SHP77 treated with DMSO at 0.1 percent for 48 hours (cell line): Measurements from ENCODE around the gene CXCL16.

Source experiments
- DNase-seq: peaks from one replicate; lab custom pipeline; 2025; lab: John Stamatoyannopoulos, UW

The CXCL16 gene, protein sequence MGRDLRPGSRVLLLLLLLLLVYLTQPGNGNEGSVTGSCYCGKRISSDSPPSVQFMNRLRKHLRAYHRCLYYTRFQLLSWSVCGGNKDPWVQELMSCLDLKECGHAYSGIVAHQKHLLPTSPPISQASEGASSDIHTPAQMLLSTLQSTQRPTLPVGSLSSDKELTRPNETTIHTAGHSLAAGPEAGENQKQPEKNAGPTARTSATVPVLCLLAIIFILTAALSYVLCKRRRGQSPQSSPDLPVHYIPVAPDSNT

DNA sequence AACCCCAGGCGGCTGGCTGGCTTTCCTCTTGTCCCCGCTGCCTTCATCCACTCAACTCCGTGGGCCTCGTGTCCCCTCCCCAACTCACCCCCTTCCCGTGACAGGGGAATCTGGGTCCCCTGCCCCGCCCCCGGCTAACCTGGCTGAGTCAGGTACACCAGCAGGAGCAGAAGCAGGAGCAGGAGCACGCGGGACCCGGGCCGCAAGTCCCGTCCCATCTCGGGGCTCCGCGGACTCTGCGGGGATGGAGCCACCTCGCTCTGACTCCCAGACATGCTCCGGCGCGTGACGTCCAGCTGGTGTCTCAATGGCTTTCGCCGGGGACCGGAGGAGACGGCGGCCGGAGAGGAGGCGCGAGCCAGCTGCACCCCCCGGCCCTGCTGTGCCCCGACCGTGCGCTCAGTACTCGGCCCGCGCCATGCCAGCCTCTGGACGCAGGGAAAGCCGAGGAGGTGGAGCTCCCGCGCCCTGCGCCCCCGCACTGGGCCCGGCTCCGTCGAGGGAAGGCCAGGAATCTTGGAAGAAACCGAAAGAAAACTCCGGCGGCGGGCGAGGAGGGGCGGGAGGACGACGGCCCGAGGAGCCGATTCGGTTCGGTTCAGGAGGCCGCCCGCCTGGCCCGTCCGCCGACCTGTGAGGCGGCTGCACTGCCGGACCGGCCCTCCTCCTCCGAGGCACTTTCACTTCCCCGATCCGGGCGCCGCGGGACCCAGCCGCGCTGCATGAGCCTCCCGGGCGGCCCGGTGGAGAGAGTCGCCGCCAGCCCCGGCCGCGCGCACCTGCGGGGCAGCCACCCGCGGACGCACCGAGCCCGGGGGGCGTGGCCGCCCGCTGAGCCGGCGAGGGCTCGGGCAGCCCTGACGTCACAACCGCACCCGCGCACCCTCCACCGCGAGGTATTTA is at the start of gene CXCL16, which contains the start of gene ZMYND15:
Gene CXCL16 (minus strand): TSS at position 807 of the 903 bp plus-strand sequence. CDS start 589 bp downstream, at position 218.
Gene ZMYND15 (plus strand): TSS at position 712 of the 903 bp plus-strand sequence. CDS start 716 bp downstream, outside the sequence.
- DNase-seq = no peak

DNA sequence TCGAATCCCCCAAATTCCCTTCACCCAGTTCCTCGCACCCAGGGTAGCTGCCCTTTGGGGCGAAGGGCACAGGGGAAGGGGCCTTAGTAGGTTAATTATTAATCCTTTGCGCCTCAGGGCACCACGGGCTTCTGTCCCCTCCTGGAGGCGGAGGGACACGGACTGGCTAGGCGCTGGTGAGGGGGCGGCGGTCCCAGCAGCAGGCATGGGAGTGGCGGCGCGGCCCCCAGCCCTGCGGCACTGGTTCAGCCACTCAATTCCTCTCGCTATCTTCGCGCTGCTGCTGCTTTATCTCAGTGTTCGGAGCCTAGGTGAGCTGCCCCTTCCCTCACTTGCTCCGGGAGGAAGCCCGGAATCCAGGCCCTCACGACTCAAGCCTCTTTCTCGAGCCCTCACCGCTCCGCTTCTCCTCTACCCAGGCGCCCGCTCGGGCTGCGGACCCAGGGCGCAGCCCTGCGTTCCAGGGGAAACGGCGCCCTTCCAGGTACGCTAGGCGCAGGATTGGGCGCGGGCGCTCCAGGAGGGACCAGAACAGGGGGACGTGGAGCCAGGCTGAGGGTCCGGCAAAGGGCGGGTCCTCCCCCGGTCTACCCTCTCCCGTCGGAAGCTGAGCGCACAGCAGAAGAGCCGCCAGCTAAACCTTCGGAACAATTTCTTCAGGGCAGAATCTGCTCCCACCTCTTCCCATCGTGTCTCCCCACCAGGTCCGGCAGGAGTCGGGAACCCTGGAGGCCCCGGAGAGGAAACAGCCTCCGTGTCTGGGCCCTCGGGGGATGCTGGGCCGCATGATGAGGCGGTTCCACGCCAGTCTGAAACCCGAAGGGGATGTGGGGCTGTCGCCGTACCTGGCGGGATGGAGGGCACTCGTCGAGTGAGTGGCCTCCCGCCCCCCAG is 49.3 kb upstream of the CXCL16 start, which contains the start of gene GLTPD2:
Gene GLTPD2 (plus strand): TSS at position 158 of the 894 bp plus-strand sequence. CDS start 48 bp downstream, at position 206.
- no peak for DNase-seq

DNA sequence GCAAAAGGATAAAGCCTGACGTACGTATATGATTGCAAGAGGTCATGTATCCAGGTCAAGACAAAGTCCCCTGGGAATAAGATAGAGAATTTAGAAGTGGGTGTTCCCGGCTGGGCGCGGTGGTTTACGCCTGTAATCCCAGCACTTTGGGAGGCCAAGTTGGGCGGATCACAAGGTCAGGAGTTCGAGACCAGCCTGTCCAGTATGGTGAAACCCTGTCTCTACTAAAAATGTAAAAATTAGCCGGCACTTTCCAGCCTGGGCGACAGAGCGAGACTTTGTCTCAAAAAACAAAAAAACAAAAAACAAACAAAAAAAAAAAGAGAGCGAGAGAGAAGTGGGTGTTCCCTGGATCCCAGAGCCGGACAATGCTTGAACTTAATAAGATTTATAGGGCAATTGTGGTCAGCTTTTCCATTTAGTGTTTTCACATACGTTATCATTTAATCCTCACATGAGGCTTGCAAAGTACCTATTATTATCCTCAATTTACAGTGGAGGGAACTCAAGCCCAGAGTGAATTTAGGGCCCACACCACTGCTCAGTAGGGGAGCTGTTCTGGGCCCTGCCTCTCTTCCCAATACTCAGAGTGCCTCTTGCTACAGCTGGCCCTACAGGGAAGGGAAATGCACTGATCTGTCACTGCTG is 48.6 kb upstream of the CXCL16 start:
- no peak for DNase-seq

DNA sequence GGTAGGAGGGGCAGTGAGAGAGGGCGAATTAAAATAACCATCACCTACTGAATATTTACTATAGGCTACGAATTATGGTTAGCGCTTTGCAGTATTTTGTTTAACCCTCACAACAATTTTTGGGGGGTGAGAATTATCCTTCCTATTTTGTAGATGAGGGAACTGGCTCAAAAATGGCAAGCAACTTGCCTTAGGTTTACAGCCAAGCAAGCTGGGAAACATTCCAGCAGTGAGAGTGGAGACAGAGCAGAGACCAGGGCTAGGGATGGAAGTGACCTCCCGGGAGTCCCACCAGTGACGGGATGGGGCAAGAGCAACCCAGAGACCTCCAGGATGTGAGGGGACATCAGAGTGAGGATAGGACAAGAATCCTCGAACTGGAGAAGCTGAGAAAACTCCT is 46.8 kb upstream of the CXCL16 start:
- no peak for DNase-seq

DNA sequence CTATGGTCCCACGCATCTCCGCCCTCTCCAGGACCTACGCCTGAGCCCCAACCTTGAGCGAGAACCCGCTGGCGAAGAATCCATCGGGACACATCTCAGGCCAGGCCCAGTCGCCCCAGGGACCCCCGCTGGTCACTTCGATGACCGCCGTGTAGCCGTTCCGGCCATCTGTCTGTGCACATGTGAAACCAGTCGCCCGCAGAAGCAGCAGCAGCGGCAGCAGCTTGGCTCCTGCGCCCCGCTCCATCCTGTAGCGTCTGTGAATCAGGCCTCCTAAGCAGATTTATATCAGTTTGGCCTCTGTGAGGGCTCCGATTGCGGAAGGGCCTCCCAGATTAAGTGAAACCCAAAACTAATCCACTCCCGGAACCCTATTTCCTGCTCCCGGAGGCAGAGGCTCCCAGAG is 46.4 kb upstream of the CXCL16 start, which contains the start of gene VMO1:
Gene VMO1 (minus strand): TSS at position 259 of the 406 bp plus-strand sequence. CDS start 12 bp downstream, at position 247.
- no peak for DNase-seq

DNA sequence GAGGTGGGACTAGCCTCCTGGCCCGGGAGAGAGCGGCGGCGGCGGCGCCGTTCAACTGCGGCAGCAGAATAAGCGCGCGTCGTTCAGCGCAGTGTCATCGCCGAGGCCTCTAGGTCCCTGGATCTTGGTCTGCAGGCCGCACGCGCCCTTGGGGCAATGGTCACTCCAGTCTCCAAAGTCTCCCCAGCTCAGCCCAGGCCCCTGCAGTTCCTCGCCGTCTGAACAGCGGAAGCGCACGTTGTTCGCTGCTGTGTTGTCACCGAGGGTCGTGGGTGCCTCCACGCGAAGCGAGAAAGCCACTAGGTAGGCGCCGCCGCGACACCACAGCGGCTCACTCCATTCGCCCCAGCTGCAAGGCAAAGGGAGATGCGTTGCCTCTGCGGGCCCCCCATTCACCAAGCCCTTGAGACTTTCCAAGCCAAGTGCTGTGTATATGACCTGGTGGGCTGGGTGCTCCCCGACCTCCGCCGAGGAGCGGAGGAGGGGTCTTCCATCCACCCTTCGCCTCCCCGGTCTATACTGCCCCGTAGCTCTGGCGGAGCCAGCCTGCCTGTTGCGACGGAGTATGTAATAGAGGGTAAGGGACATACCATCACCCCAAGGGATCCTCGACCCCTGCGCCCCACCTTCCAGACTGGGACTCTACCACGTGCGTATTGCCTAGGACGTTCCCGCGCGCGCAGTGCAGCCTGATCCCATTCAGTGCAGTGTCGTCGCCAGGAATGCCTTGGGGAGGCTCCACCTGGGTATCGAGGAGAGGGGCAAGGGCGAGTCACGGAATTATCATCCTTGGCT is 45.8 kb upstream of the CXCL16 start:
- DNase-seq = no peak

DNA sequence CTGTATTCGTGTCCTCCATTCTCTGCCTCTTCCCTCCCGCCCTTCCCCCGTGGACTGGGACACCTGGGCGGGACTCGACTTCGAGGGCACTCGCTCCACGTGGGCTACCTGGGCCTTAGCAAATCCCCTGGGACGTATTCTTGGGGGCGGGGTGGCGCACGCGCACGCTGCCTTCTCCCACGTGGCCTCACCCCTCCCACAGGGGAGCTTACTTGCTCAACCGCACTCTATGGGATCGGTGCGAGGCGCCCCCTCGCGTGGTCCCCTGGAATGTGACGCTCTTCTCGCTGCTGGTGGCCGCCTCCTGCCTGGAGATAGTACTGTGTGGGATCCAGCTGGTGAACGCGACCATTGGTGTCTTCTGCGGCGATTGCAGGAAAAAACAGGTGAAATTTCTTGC is 42.9 kb upstream of the CXCL16 start:
- no peak for DNase-seq

DNA sequence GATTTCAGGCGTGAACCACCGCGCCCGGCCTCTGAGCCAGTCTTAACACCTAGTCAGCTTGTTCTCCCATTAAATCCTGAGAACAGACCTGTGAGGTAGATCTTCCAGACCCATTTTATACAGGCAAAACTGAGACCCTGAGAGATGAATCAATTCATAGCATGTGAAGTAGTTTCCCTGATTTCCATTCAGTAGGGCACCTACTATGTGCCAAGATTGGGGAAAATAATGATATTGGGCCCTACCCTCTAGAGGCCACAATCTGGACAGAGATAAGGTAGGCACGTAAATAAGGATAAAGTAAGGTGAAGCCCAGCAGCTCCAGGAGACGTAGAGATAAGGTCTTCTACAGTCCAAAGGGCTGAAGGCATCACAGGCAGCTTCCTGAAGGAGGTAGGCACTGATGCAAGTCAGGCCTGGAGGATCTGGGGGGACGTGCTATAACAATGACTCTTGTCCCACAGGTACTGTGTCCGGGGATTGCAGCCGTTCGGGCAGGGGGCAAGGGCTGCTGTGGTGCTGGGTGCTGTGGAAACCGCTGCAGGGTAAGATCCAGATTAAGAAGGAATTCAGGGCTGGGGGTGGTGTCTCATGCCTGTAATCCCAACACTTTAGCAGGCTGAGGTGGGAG is 40.7 kb upstream of the CXCL16 start:
- no peak for DNase-seq

DNA sequence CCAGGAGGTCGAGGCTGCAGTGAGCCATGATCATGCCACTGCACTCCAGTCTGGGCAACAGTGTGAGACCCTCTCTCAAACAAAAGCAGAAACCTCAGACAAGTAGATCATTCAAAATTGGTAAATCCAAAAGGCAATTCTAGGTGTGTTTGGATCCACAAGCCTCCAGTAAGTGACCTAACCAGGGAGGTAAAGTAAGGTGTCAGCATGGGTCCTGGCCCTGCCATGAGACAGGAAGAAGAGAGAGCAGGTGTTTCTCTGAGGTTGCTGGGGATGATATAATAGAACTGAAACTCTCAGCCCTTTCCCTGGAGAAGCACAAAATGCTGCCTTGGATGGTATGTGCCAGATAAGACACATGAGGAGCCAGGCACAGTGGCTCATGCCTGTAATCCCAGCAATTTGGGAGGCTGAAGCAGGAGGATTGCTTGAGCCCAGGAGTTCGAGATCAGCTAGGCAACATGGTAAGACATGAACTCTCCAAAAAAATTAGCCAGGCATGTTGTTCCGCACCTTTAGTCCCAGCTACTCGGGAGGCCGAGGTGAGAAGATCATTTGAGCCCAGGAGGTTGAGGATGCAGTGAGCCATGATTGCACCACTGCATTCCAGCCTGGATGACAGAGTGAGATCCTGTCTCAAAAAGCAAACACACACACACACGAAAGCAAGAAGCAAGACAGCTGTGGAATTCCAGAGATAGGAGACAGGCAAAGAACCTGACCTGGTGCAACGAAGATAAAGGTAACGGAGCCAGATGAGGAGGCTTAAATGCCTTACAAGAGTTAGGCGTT is 38.4 kb upstream of the CXCL16 start:
- DNase-seq = no peak

DNA sequence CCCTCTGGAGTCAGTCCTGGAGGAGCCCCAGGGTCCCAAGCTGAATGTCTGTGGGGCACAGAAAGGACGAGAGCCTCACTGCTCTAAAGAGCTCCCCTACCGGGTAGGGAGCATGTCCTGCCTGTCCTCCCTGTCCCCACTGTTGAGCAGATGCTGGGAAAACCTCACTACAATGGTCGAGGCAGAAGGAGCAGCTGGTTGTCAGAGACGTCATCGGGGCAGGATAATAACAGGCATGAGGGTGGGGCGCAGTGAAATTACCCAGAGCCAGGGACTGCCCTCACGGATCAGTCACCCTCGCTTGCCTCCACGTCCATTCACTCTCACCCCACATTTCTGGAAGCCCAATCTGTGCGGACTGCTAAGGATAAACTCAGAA is 32.5 kb upstream of the CXCL16 start:
- peak; percentile 43 for DNase-seq

DNA sequence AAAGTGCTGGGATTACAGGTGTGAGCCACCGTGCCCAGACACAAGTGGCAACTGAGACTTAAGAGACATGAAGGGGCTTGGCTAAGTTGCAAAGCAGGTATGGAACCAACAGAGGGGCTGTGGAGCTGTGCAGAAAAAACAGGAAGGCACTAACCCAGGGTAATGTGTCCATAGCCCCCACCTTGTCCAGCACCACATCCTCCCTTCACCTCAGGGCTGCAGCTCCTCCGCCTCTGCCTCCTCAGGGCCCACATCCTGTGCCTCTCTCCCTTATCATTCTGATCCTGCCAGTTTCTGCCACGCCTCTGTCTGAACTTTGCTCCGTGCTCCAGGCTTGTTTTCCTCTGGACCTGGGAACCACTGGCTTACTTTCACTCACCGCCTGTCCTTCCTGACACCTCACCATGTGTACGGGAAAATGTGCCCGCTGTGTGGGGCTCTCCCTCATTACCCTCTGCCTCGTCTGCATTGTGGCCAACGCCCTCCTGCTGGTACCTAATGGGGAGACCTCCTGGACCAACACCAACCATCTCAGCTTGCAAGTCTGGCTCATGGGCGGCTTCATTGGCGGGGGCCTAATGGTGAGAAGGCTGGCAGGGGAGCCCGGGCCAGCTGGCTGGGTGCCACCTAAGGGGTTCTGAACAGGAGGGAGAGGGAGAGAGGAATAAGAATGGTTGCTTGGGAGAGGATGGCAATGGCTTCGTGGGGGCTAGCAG is 31.9 kb upstream of the CXCL16 start, which contains the start of gene TM4SF5:
Gene TM4SF5 (plus strand): TSS at position 368 of the 716 bp plus-strand sequence. CDS start 37 bp downstream, at position 405.
- peak; percentile 18 for DNase-seq

DNA sequence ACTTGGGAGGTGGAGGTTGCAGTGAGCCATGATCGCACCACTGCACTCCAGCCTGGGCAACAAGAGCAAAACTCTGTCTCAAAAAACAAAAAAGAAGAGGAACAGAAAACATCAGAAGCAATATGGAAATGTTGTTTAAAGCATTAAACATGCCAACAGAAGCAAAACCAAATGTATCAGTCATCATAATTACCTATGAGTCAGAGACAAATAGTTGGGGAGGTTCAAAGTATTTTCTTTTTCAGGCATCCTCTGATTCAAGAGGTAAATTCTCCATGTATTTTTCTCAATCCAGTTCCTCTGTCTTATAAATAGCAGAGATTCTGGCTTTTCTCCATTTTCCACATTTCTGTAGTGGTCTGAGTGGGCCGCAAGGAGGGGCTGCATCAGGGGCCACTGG is 29.9 kb upstream of the CXCL16 start:
- DNase-seq = no peak

DNA sequence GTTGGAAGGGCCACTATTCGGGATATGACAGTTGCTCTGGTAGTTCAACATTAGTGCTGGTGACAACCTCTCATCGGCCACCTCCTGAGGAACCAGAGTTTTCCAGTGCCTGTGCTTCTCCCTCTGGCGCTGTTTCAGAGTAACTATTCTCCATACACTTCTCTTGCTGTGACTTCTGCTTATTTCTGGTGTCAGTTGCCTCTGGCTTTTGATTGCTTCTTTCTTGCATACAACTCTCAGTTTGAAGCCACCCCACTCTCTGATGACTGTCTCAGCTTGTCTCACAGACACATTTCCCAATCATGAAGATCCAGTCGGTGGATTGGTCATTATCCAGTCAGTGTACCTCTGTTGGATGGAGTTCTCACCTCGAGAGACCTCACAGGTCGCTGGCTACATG is 28.6 kb upstream of the CXCL16 start:
- no peak for DNase-seq

DNA sequence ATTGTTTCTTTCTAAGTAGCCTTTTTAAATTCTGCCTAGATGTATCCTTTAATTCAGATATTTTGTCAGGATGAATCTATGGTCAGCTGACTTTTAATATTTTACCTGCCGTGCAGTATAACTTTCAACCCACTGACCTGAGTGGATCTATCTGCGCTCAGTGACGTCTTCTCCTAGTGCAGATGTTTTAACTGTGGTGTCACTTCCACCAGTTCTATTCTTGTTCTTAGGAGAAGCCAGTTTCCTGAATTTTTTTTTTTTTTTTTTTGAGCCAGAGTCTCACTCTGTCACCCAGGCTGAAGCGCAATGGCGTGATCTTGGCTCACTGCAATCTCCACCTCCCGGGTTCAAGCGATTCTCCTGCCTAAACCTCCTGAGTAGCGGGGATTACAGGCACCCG is 27.0 kb upstream of the CXCL16 start:
- DNase-seq = no peak

DNA sequence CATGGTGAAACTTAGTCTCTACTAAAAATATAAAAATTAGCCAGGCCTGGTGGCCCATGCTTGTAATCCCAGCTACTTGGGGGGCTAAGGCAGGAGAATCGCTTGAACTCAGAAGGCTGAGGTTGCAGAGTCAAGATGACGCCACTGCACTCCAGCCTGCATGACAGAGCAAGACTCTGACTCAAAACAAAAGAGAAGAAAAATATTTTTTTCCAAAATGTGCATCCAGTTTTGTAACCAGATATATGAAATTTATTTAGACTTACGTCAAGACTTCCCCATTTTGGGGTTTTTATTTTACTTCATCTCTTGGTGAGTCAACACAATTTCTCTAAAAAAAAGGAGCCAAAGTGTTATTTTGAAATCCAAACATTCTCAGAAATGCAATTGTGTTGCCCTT is 26.5 kb upstream of the CXCL16 start:
- DNase-seq = no peak

DNA sequence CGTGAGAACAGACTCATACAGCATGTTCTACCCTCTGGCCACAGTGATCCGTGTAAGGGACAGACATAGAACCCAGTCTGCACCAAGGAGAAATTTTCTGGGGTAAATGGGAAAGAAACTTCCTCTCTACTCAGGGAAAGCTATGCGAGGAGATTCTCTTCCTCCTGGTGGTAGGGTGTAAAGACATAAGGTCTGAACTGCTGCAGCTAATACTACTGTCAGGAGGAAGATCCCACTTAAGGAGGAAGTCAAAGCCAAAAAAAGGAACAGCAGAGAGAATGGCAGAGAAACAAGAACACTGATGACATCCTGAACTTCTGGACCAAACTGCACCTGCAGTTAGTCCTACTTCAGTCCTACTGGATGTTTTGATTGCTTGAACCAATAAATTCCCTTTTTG is 24.9 kb upstream of the CXCL16 start:
- DNase-seq = no peak

DNA sequence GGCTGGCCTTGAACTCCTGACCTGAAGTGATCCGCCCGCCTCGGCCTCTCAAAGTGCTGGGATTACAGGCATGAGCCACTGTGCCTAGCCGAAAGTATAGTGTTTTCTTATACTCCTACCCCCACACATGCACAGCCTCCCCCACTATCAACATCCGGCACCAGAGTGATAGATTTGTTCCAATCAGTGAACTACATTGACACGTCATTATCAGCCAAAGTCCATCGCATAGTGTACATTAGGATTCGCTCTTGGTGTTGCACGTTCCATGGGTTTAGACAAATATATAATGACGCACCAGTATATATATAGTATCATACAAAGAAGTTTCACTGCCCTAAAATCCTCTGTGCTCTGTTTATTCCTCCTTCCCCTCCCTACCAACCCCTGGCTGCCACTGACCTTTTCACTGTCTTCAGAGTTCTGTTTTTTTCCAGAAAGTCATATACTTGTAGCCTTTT is 20.1 kb upstream of the CXCL16 start:
- DNase-seq = no peak

DNA sequence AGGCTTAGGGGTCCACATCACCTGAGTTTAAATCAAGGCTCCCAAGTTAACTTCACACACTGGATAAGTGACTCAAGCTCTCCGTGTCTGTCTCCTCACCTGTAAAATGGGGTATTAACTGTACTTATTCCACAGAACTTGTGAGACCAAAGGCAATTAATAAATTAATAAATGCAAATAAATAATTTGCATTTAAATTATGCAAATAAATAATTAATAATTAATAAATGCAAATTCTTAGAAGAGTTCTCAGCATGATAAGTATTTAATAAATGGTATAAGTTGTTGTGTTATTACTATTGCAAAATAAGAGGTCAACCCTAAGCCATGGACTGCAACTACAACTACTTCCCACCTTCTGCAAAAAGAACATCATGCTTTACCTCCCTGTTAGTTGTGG is 13.7 kb upstream of the CXCL16 start:
- no peak for DNase-seq
